CD14-positive monocyte (primary cell): ENCODE results near the gene ERO1B. TPM values are rescaled to one million over a fixed set of nuclear protein-coding genes. Genes with fewer than 3 reads are reported as not detected.

ENCODE experiments used
- DNase-seq, 3 donors: peaks; one replicate each; pipeline ENCODE4 v3.0.0-alpha.2; 2011 to 2022
- H2AFZ ChIP-seq: 2 replicates; pipeline ENCODE4 v1.6.0; 2012; ENCODE audit warnings: mild to moderate bottlenecking, low read depth, low read length, inconsistent platforms; ENCODE audit not compliant: insufficient read depth, poor library complexity, severe bottlenecking
- H3K27ac ChIP-seq, 2 donors: 1 replicate in 1 of 2; 2 replicates in 1 of 2; pipeline ENCODE4 v1.5.1; 2012 to 2013; ENCODE audit warnings: low read length in 2 of 2, control low read depth in 1 of 2, inconsistent platforms in 1 of 2, low read depth in 1 of 2, mild to moderate bottlenecking in 1 of 2
- H3K27me3 ChIP-seq, 2 donors: one replicate each; pipeline versions ENCODE4 v1.6.0 to v1.6.1; 2011 to 2013; ENCODE audit warnings: low read length in 2 of 2; ENCODE audit not compliant: control insufficient read depth in 2 of 2, insufficient read depth in 2 of 2
- H3K36me3 ChIP-seq, 2 donors: replicated peaks in 1 of 2; 1 replicate in 1 of 2; 2 replicates in 1 of 2; pipeline versions ENCODE4 v1.5.1 to v1.6.1; 2012 to 2013; ENCODE audit warnings: low read length in 2 of 2, control low read depth in 1 of 2, inconsistent platforms in 1 of 2, mild to moderate bottlenecking in 1 of 2; ENCODE audit not compliant: insufficient read depth in 2 of 2, control insufficient read depth in 1 of 2
- H3K4me1 ChIP-seq, 2 donors: 1 replicate in 1 of 2; 2 replicates in 1 of 2; pipeline versions ENCODE4 v1.5.1 to v1.6.1; 2012 to 2013; ENCODE audit warnings: low read length in 2 of 2, control low read depth in 1 of 2, inconsistent platforms in 1 of 2, mild to moderate bottlenecking in 1 of 2, moderate library complexity in 1 of 2; ENCODE audit not compliant: insufficient read depth in 2 of 2, control insufficient read depth in 1 of 2
- H3K4me2 ChIP-seq: replicated peaks from 2 replicates; pipeline ENCODE3; 2012; ENCODE audit warnings: low read length, moderate library complexity, mild to moderate bottlenecking; ENCODE audit not compliant: poor library complexity, severe bottlenecking; ENCODE audit errors: extremely low read depth
- H3K4me3 ChIP-seq, 3 experiments: fragments of 200-600 bp in 1 of 3; sonication (generic) in 1 of 3; replicated peaks in 1 of 3; 1 replicate in 2 of 3; 2 replicates in 1 of 3; pipeline ENCODE4 v1.5.1; 2011 to 2013; ENCODE audit warnings: low read length in 3 of 3, mild to moderate bottlenecking in 3 of 3, control low read depth in 2 of 3, low read depth in 2 of 3, inconsistent platforms in 1 of 3, moderate library complexity in 1 of 3
- H3K79me2 ChIP-seq: 2 replicates; pipeline ENCODE4 v1.6.0; 2012; ENCODE audit warnings: mild to moderate bottlenecking, control low read depth, inconsistent platforms, low read length, moderate library complexity; ENCODE audit not compliant: insufficient read depth
- H3K9ac ChIP-seq: 2 replicates; pipeline ENCODE4 v1.6.0; 2017; ENCODE audit warnings: low read length, mild to moderate bottlenecking; ENCODE audit not compliant: insufficient read depth, poor library complexity, severe bottlenecking
- H3K9me3 ChIP-seq, 2 donors: replicated peaks in 1 of 2; 1 replicate in 1 of 2; 2 replicates in 1 of 2; pipeline versions ENCODE4 v1.5.1 to v1.6.1; 2012 to 2013; ENCODE audit warnings: low read length in 2 of 2, control low read depth in 1 of 2; ENCODE audit not compliant: control insufficient read depth in 1 of 2, insufficient read depth in 1 of 2
- H4K20me1 ChIP-seq: 2 replicates; pipeline ENCODE4 v1.6.0; 2012; ENCODE audit warnings: mild to moderate bottlenecking, low read length, control low read depth, moderate library complexity; ENCODE audit not compliant: insufficient read depth
- H3K27ac Mint-ChIP-seq, 7 donors: one replicate each; pipeline ENCODE4 v1.8.0; 2020; ENCODE audit warnings: mild to moderate bottlenecking in 7 of 7, mixed read lengths in 7 of 7, moderate library complexity in 6 of 7, inconsistent platforms in 2 of 7
- H3K27me3 Mint-ChIP-seq, 3 donors: one replicate each; pipeline ENCODE4 v1.8.0; 2021 to 2022; ENCODE audit warnings: low read depth in 3 of 3, mild to moderate bottlenecking in 3 of 3, mixed read lengths in 3 of 3, moderate library complexity in 3 of 3, inconsistent platforms in 1 of 3
- H3K36me3 Mint-ChIP-seq, 2 donors: one replicate each; pipeline ENCODE4 v1.8.0; 2020; ENCODE audit warnings: mixed read lengths in 2 of 2, inconsistent platforms in 1 of 2, mild to moderate bottlenecking in 1 of 2
- H3K4me1 Mint-ChIP-seq: one replicate; pipeline ENCODE4 v1.8.0; 2020; ENCODE audit warnings: mild to moderate bottlenecking, mixed read lengths
- H3K4me3 Mint-ChIP-seq, 2 donors: one replicate each; pipeline ENCODE4 v1.8.0; 2020; ENCODE audit warnings: mild to moderate bottlenecking in 2 of 2, mixed read lengths in 2 of 2, moderate library complexity in 1 of 2
- H3K9me3 Mint-ChIP-seq, 7 donors: one replicate each; pipeline ENCODE4 v1.8.0; 2020 to 2022; ENCODE audit warnings: mixed read lengths in 7 of 7, mild to moderate bottlenecking in 6 of 7, moderate library complexity in 6 of 7, inconsistent platforms in 2 of 7
- WGBS: methylation state at CpG from one replicate; pipeline ENCODE4 v1.1.5; 2013; ENCODE audit warnings: missing lambda C conversion rate; ENCODE audit not compliant: insufficient coverage; 5-methylcytosine and 5-hydroxymethylcytosine counted together
- intact Hi-C, 2 donors: fragments of 100-400 bp; cut with micrococcal nuclease; formaldehyde crosslinking; loops; one replicate each; pipeline versions ENCODE4 v1.15.0 to v1.15.1; 2023
- polyA plus RNA-seq, 3 donors: library from polyadenylated mRNA; depleted of rRNA in 1 of 3; unstranded in 2 of 3; stranded (reverse) in 1 of 3; fragments of 300-500 nt in 2 of 3; fragments of >200 nt in 1 of 3; fragmentation: Illumina TruSeq in 2 of 3; gene quantifications; 1 replicate in 2 of 3; 2 replicates in 1 of 3; pipeline ENCODE4 v1.2.3, GENCODE V29; 2012 to 2021
- TF ChIP-seq, protein P1 (sequence below): fragments of 200-600 bp; IDR thresholded peaks from one replicate; pipeline ENCODE4 v1.8.0; 2022; ENCODE audit warnings: antibody characterized with exemption, mild to moderate bottlenecking

ERO1B gene
- polyA plus RNA-seq, 3 donors, result 2.7 to 4.2 (median 3.2) TPM

GRCh38 chr1:236185687-236186086, 96.1 kb downstream of the ERO1B start:
- H3K9me3 Mint-ChIP-seq, result peaks cover 6 to 28% (median 16%) of the 10 kb centered on the region in 7 donors
- H3K4me3 Mint-ChIP-seq, result no peak overlapping the region
- H3K27me3 ChIP-seq, result no peaks in the 10 kb centered on the region
- H3K36me3 Mint-ChIP-seq, result peaks cover 59 to 88% of the 10 kb centered on the region in 2 donors
- H3K4me2 ChIP-seq, result no peak overlapping the region
- H3K4me1 Mint-ChIP-seq, result peaks cover 15% of the 10 kb centered on the region
- H2AFZ ChIP-seq, result no peak overlapping the region
- no peaks in the 10 kb centered on the region for H3K79me2 ChIP-seq
- H4K20me1 ChIP-seq, result no peaks in the 10 kb centered on the region
- no peak overlapping the region for H3K27ac ChIP-seq
- H3K27ac Mint-ChIP-seq, result peak overlapping the region in 2 of 7 donors; percentile 18 to 42
- H3K4me1 ChIP-seq, result peaks cover 5 to 7% of the 10 kb centered on the region in 2 donors
- TF ChIP-seq, protein P1, sequence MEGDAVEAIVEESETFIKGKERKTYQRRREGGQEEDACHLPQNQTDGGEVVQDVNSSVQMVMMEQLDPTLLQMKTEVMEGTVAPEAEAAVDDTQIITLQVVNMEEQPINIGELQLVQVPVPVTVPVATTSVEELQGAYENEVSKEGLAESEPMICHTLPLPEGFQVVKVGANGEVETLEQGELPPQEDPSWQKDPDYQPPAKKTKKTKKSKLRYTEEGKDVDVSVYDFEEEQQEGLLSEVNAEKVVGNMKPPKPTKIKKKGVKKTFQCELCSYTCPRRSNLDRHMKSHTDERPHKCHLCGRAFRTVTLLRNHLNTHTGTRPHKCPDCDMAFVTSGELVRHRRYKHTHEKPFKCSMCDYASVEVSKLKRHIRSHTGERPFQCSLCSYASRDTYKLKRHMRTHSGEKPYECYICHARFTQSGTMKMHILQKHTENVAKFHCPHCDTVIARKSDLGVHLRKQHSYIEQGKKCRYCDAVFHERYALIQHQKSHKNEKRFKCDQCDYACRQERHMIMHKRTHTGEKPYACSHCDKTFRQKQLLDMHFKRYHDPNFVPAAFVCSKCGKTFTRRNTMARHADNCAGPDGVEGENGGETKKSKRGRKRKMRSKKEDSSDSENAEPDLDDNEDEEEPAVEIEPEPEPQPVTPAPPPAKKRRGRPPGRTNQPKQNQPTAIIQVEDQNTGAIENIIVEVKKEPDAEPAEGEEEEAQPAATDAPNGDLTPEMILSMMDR, result no peak
- no CpG with 5 or more reads among the region's 4 CpGs for WGBS
- no peak overlapping the region for H3K9ac ChIP-seq
- H3K9me3 ChIP-seq, result no peaks in the 10 kb centered on the region
- H3K4me3 ChIP-seq, result no peak overlapping the region
- intact Hi-C loops, result no loop called here
- H3K36me3 ChIP-seq, result peaks cover 14 to 31% of the 10 kb centered on the region in 2 donors
- DNase-seq, result no peak
- H3K27me3 Mint-ChIP-seq, result no peaks in the 10 kb centered on the region

GRCh38 chr1:236181059-236181458, 100.7 kb downstream of the ERO1B start:
- Histone ChIP-seq H3K36me3 (peaks cover 25 to 54% of the 10 kb centered on the region in 2 donors), H3K9me3 (no peaks in the 10 kb centered on the region), H3K27me3 (no peaks in the 10 kb centered on the region), H3K4me1 (peaks cover 5 to 7% of the 10 kb centered on the region in 2 donors), H4K20me1 (no peaks in the 10 kb centered on the region), H2AFZ (no peak overlapping the region), H3K9ac (no peak overlapping the region), H3K4me3 (no peak overlapping the region), H3K27ac (no peak overlapping the region), H3K79me2 (no peaks in the 10 kb centered on the region), H3K4me2 (no peak overlapping the region)
- H3K4me3 Mint-ChIP-seq, result no peak overlapping the region
- H3K27me3 Mint-ChIP-seq, result peaks cover 0 to 4% (median 2%) of the 10 kb centered on the region in 3 donors
- no peak overlapping the region for H3K27ac Mint-ChIP-seq
- TF ChIP-seq, protein P1, result no peak
- intact Hi-C loops, result no loop called here
- H3K9me3 Mint-ChIP-seq, result peaks cover 0 to 2% (median 0%) of the 10 kb centered on the region in 7 donors
- peaks cover 38 to 63% of the 10 kb centered on the region in 2 donors for H3K36me3 Mint-ChIP-seq
- no CpG with 5 or more reads among the region's 3 CpGs for WGBS
- no peak for DNase-seq
- H3K4me1 Mint-ChIP-seq, result peaks cover 10% of the 10 kb centered on the region
